GM18870 (cell line): ENCODE data around the gene UMOD.
"Not testable (repeated sequence)": the region's sequence is repeated elsewhere in the genome, so short reads cannot be mapped to it uniquely, and the experiment has no call there.

Experiments
- ATAC-seq: cut with Tn5 transposase; IDR thresholded peaks from one replicate; pipeline ENCODE4 v1.9.1; 2021; ENCODE audit warnings: moderate library complexity; ENCODE audit not compliant: unreplicated experiment

Gene UMOD

DNA sequence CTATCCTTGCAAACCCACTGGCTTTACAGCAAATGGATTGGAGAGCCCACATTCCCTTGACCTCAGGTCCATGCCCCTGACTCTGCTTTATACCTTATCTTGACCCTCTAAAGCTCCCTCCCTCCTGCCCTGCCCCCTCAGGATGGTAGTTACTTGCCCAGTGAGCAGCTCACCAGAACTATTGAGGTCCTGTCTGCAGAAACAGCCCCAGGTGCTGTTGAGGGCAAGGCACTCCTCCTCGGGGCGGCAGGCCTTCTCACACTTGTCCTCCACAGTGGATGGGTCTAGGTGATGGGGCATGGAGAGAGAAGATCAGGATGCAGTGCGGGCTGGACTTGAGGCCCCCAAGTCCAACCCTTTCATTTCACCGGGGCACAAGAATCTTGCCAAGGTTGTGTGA is 29.8 kb downstream of the UMOD start:
- ATAC-seq, result no peak

DNA sequence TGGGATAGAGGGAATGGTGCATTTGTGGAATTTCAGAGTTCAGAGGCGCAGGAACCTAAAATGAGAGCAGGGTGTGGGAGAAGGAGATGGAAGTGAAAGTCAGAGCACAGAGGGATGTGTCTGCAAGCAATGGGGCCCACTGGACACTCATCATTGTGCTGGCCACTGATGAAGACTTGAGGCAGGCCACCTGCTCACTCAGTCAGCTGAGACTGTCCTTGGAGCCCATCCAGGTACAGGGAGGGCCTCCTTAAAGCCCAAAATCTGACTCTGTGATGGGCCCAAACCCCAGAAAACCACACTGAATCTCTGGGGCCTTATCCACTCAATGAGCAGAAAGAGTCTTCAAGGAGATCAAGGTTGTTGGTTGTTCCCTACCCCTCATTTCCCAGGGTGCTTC is 30.8 kb downstream of the UMOD start:
- no peak for ATAC-seq

DNA sequence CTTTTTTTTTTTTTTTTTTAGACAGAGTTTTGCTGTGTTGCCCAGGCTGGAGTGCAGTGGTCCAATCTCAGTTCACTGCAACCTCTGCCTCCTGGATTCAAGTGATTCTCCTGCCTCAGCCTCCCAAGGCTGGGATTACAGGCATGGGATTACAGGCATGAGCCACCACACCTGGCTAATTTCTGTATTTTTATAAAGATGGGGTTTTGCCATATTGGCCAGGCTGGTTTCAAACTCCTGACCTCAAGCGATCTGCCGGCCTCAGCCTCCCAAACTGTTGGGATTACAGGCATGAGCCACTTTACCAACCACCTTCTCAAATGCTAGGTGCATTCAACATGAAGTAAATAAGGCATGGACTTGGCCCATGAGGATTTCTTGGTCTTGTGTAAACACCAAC is 31.5 kb downstream of the UMOD start:
- not testable (repeated sequence) for ATAC-seq

DNA sequence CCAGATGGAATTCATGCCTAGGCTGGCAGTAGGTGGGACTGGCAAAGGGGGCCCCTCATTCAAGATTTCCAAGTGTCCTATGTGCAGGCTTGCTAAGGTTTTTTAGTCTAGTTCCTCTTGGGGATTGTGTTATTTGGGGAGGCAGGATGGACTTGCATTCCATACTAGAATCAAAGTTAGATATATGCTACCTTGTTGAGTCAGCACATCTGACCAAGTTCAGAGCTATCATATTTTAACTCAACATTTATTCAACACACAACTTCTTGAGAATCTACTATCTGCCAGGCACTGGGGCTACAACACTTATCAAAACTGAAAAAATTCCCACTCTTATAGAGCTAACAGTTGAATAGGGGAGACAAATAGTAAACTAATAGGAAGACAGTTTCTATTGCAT is 31.9 kb downstream of the UMOD start:
- ATAC-seq, result no peak

DNA sequence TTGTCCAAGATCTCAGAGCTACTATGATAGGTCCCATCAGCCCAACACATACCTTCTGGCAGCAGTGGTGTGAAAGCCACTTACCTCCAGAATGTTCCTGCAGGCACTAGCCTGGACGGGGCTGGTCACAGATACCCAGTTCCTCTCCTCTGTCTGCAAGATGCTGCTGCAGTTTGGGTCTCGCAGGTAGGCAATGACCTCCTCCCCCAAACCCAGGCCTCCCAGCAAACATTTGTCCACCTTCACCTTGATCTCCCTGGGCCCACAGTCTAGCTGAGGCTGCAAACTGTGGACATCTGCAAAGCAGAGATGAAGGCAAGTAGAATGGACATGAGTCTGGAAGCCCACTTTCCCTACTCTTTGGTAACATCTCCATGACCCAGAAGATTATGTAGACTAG is 32.3 kb downstream of the UMOD start:
- no peak for ATAC-seq

DNA sequence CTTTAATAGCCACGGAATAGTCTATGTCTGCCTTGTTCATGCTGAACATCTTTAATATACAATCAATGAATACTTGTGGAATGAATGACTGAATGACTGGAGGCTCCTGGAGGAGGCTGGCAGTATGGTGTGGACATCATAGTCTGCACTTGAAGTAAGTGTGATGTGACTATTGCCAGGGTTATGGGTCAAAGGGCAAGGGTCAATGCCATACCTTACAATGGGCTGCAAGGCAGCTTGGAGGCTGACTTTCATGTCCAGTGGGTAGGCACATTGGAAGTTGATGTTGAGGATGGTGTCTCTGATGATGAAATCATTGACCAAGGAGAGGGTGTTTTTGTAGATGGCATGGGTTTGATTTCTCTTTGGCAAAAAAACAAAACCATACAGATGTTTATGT is 33.1 kb downstream of the UMOD start:
- ATAC-seq, result no peak

DNA sequence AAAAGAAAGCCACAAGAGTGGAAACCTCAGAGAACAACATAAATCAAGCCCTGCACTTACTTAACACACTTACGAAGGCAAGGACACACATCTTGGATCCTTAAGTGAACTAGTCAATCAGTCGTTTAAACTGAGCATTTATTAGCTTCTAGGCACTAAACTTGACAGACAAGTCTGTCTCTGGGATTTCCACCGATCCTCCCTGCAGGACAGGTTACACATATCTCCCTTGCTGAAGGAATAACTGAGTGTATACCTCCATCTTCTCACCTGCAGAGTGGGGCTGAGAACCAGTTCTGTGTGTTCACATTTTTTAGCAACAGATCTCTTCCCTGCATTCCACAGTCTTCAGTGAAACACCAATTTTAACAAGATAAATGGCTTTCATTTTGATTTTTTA is 34.1 kb downstream of the UMOD start:
- no peak for ATAC-seq

DNA sequence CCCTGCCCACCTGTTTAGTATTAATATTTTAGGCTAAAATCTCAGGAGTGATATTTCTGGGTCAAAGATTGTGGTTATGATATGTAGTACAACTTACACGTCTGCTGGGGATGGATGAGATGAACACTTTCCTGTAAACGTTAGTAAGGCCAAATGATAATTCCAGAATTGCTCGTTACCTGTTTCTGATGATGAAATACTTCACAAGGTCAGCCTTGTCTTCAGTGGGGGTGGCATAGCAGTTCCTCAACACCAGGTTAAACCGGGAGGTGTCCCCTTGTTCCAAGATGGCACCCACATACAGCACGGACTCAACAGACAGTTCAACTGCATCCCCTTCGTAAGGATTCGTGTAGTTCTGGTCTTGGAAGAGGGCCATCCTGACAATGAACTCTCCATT is 34.5 kb downstream of the UMOD start:
- ATAC-seq, result no peak

DNA sequence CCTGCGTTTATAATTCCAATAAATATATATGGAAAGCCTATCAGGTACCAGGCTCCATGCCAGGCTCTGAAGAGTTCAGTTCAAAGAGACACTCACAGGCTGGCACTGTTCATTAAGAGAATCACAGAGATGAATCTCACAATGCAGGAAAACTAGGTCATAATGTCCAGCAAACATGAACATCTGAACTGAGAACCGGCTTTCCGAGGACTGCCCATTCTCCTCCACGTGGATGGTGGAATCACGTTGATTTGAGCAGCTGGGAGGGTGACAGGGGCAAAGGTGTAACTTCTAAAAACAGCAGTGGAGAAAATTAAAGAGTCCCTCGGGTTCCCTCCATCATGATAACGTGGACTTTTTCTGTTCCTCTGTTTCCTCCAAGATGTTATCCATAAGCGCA is 35.4 kb downstream of the UMOD start:
- ATAC-seq, result no peak

DNA sequence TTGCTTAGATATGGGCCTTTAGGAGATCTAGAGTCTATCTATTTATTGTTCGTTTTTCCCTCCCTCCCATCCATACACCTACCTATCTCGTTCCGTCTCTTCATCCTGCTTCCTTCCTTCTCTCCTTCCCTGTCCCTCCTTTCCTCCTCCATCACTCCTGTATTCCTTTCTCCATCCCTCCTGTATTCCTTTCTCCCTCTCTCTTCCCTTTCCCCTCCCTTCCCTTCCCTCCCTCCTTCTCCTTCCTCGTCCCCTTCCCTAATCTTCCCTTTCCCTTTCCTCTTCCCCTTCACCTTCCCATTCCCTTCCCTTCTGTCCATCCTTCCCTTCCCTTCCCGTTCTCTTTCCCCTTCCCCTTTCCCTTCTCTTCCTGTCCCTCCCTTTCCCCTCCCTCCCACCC is 35.8 kb downstream of the UMOD start:
- ATAC-seq, result no peak

DNA sequence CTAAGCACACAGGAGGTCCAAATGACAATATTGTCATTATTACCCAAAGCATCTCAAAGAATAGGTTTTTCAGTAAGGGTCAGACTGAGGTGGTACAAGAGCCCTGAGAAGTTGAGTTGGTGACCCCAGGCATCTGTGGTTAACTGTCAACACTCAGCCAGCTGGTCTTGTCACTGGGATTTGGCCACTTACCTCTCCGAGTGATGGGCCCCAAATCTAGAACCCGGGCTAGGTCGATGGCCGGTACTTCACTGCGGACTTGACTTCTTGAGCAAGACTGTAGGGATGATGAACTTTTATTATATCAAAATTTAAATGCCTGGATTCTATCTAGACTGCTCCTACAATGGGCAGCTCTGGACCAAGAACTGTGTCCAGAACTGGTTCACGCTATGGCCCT is 36.8 kb downstream of the UMOD start:
- no peak for ATAC-seq

DNA sequence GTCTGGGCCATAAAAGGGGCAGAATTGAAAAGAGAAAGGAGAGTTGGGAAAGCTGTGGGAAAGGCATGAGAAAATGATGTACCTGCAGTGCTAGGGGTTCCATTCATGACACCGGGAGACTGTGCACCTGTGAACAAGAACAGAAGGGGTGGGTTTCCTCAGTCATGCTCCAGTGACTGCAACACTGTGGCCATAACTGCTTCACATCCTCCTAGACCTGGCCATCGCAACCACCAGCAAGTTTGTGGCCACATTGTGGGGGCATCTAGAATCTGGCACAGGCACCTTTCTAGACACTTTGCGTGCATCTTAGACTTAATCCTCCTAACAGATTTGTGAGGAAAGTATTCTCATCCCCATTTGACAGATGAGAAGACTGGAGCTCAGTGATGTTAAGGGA is 37.9 kb downstream of the UMOD start:
- ATAC-seq, result no peak

DNA sequence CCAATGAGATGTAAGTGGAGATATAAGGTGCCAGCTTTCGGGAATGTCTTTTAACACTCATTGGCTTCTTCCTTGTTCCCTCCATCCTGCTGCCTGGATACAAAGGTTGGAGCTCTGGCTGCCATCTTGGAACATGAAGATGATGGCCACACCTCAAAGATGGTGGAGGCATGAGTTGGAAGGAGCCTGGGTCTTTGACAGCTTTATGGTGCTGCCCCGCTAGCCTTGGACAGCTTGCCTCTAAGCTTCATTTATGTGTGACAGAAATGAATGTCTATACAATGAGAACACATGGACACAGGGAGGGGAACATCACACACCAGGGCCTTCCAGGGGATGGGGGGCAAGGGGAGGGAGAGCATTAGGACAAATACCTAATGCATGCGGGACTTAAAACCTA is 38.8 kb downstream of the UMOD start:
- ATAC-seq, result no peak

DNA sequence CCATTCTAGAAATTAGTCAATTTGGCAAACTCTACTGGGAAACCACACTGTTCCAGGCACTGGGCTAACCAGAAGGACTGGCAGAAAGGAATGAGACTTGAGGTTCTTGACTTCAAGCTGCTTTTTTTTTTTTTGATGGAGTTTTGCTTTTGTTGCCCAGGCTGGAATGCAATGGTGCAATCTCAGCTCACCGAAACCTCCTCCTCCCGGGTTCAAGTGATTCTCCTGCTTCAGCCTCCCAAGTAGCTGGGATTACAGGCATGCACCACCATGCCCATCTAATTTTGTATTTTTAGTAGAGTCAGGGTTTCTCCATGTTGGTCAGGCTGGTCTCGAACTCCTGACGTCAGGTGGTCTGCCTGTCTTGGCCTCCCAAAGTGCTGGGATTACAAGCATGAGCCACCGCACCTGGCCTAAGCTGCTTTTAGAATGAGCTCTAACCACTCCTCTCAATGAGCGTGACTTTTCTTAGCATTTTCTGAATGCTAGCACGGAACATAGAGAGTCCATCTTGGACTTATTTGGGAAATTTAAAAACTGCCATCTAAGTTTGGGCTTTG is 39.9 kb downstream of the UMOD start:
- not testable (repeated sequence) for ATAC-seq

DNA sequence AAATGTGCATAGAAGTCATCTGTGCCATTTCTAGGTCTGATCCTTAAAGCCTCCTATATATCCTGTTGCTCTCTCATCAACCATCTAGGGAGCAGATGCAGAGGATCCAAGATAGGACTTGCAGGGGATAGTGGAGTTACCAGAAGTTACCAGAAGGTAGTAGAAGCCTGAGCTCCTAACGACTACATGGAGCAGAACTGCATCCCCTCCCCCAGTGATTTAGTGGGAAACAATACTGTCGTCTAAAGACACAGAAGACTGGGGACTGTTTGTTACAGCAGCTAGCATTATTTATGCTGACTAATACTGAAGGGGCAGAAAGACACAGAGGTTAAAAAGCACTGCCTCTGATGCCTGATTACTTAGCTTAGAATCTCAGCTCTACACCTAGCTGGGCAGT is 41.0 kb downstream of the UMOD start:
- no peak for ATAC-seq

DNA sequence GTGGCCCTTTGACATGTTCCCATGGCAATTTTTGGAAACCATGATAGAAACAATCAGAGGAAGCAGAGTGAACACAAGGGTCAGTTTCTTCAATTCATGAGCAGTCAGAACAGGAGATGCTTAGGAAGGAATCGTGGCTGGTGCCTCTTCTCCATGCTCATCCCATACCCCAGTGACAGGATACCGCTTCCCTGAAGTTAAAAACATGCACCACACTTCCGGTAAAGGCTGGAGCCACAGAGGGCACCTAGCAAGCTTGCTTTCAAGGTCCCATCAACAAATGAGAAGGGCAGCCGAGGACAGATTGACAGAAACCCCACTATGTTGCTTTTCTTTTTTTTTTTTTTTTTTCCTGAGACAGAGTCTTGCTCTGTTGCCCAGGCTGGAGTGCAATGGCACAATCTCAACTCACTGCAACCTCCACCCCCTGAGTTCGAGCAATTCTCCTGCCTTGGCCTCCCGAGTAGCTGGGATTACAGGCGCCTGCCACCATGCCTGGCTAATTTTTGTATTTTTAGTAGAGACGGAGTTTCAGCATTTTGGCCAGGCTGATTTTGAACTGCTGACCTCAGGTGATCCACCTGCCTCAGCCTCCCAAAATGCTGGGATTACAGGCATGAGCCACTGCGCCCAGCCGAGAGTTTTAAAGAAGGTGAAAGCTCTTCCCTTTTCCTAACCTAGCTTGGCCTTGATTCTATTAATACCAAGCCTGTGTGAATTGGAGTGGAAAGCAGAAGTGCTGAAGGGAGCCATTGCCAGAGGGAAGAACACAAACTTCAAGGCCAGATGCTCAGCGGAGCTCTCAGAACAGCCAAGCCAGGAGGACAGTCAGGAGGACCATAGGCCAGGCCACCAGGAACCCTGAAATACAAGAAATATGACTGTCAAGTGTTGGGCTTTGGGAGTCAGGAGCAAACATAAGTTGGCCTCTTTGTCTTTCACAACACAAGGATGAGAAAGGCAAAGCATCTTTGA is 41.8 kb downstream of the UMOD start:
- no peak for ATAC-seq

DNA sequence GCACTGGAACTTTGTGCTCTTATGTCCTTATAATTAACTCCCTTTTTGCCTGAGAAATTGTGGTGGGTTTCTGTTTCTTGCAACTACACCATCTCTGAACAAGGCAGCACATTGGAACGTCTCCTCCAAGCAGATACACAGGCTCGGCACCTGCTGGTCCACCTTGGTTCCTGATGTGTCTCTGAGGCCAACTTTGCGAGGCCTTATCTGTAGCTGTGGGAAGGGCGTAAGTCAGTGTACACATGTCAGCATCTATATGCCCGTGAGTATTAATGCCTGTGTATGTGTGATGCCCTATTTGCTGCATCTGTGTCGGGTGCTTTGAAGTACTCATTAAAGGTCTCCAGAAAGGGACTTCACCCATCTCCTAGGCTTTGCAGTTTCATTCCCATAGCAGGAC is 42.7 kb downstream of the UMOD start:
- no peak for ATAC-seq

DNA sequence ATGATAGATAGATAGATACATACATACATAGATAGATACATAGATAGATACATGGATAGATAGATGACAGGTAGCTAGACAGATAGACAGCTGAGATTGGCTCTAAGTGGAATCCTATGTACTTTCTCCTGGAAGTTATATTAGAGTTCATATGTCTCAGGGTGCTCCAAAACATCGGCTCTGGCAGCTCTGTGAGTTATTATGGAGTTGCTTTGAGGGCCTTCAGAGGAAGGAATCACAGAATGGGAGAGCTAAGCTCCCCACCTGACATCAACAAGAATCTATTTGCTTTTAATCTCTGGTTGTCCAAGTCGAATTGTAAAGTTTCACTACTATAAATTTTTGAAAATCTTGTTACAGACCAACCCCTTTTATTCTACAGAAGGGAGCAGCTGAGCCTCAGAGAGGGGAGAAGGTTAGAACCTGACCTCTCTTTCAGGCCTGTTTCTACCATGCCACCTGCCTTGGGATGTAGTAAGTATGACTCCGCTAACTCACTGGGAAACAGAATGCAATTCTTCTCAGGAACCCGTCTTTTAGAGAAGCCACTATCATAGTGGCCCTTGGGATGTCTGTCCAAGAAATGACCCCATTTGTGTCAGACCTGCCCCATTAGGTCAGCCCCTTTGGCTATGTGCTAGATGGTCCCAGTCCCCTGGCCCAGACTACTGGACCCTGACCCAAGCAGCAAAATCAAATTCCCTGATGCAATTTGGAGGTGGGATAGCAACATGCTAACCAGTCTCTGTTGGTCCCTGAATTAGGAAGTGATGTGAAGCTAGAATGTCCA is 43.5 kb downstream of the UMOD start:
- ATAC-seq, result no peak

DNA sequence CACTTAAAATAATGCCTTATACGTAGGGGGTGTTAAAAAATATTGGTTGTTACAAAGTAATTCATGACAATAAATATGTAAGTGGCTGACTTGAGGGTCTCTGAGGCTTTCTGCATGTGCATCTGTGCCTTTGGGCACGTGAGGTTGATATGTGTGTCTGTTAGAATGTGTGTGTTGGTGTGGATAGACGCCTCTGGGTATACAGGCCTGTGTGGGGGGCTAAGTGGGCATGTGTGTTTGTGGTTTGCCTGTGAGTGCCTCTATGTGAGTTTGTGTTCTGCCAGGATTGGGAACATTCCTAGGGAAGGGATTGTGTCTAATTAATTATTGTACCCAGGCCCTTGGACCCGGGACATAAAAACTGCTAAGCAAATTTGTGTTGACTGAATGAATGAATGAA is 44.2 kb downstream of the UMOD start:
- ATAC-seq, result no peak

DNA sequence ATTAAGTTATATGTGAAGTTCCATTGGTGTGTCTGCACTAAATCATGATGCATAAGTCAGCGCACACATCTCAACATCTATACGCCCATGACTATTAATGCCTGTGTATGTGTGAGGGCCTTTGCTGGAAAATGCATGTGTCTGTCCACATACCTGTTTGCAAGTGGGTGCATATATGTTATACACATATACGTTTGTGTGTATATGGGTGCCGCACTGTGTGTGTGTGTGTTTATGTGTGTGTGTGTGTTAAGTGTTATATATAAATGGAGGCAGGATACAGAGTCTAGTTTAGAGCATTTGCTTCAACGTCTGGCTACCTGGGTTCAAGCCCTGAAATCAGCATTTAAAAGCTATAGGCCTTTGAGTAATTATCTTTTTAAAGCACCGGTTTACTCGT is 44.7 kb downstream of the UMOD start:
- no peak for ATAC-seq

DNA sequence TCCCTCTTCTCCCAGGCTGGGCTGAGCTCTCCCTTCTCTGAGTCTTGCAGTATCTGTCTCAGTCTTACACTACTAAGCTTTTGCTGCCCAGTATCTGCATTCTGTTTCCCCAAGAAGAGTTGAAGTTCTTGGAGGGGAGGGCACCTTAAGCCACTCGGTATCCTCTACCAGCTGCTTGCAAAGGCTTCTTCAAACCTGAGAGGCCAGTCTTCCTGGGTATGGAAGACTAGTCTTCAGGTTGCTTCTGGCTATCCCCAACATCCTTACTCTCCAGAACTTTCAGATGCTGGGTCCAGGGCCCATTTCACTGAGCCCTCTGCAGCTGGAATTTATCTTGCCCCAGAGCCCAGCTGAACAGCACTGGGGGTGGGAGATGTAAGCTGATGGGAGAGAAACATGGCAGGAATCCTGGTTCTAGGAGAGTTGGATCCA is 45.3 kb downstream of the UMOD start:
- ATAC-seq, result no peak

DNA sequence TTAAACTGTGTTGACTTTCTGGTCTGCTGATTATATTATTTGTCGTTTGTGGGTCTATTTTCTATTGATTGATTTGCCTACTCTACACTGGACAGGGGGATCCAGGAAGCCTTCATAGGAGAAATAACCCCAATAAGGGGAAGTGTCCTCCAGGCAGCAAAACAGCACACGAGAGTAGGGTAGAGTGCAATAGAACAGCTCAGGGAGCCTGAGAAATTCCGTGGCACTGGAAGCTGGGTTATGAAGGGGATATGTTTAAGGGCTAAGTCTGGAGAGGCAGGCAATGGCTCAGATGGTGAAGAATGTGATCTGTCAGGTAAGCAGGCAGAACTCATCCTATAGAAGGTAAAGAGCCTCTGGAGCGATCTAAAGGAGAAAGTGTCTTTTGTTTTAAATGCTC is 46.1 kb downstream of the UMOD start:
- ATAC-seq, result no peak
